B cell (primary cell): ENCODE measurements around the gene USP14. TPM values are rescaled to one million over a fixed set of nuclear protein-coding genes. Genes with fewer than 3 reads are reported as not detected.

Experiments
- ATAC-seq: fragments of 200-7000 bp; cut with Tn5 transposase; one replicate; pipeline ENCODE4 v1.10.0; 2021; ENCODE audit warnings: low read depth, mild to moderate bottlenecking, moderate number of reproducible peaks, moderate library complexity
- CTCF ChIA-PET: fragments of 350-600 bp; sonication (Branson Sonifier 250); formaldehyde crosslinking; loops from one replicate; lab custom pipeline; 2021; ENCODE audit warnings: antibody characterized with exemption, inconsistent platforms; lab: Charles Lee
- POLR2A ChIA-PET: fragments of 350-600 bp; sonication (Branson Sonifier 250); formaldehyde crosslinking; loops from one replicate; lab custom pipeline; 2021; ENCODE audit warnings: antibody characterized with exemption; lab: Charles Lee
- DNase-seq: peaks from one replicate; pipeline ENCODE4 v3.0.0; 2013
- H2AFZ ChIP-seq: 2 replicates; pipeline ENCODE4 v1.6.1; 2012; ENCODE audit warnings: mild to moderate bottlenecking, low read depth, low read length; ENCODE audit not compliant: insufficient read depth, poor library complexity, severe bottlenecking
- H3K27ac ChIP-seq, 2 donors: 1 replicate in 1 of 2; 2 replicates in 1 of 2; pipeline ENCODE4 v1.5.1; 2012 to 2013; ENCODE audit warnings: low read length in 2 of 2, mild to moderate bottlenecking in 2 of 2, moderate library complexity in 1 of 2
- H3K27me3 ChIP-seq, 4 experiments: fragments of 200-600 bp in 1 of 4; sonication (generic) in 1 of 4; replicated peaks in 1 of 4; 1 replicate in 2 of 4; 2 replicates in 2 of 4; pipeline versions ENCODE4 v1.6.1 to v1.7.0; 2013 to 2016; ENCODE audit warnings: low read length in 3 of 4, mild to moderate bottlenecking in 2 of 4, mixed read lengths in 1 of 4, moderate library complexity in 1 of 4; ENCODE audit not compliant: insufficient read depth in 4 of 4, control insufficient read depth in 3 of 4; ENCODE audit errors: control extremely low read depth in 1 of 4
- H3K36me3 ChIP-seq, 2 experiments: replicated peaks in 1 of 2; 1 replicate in 1 of 2; 2 replicates in 1 of 2; pipeline versions ENCODE4 v1.6.1 to v1.7.1; 2013; ENCODE audit warnings: low read length in 1 of 2; ENCODE audit not compliant: insufficient read depth in 2 of 2, control insufficient read depth in 1 of 2; ENCODE audit errors: control extremely low read depth in 1 of 2, extremely low read depth in 1 of 2
- H3K4me1 ChIP-seq, 2 donors: fragments of 200-600 bp in 1 of 2; sonication (generic) in 1 of 2; 1 replicate in 1 of 2; 2 replicates in 1 of 2; pipeline versions ENCODE4 v1.5.1 to v1.6.1; 2013 to 2017; ENCODE audit warnings: low read length in 2 of 2; ENCODE audit not compliant: control insufficient read depth in 2 of 2, insufficient read depth in 2 of 2
- H3K4me2 ChIP-seq: replicated peaks from 2 replicates; pipeline ENCODE3; 2012; ENCODE audit warnings: mild to moderate bottlenecking, low read depth, low read length; ENCODE audit not compliant: poor library complexity, severe bottlenecking
- H3K4me3 ChIP-seq, 5 experiments: fragments of 200-600 bp in 1 of 5; sonication (generic) in 1 of 5; 1 replicate in 3 of 5; 2 replicates in 2 of 5; pipeline versions ENCODE4 v1.5.1 to v1.7.0; 2011 to 2016; ENCODE audit warnings: low read length in 4 of 5, mild to moderate bottlenecking in 4 of 5, low read depth in 2 of 5, control low read depth in 1 of 5, moderate library complexity in 1 of 5; ENCODE audit not compliant: insufficient read depth in 1 of 5; ENCODE audit errors: control extremely low read depth in 1 of 5, extremely low read depth in 1 of 5
- H3K79me2 ChIP-seq: fragments of 200-600 bp; sonication (generic); one replicate; pipeline ENCODE4 v1.6.0; 2016; ENCODE audit warnings: low read length; ENCODE audit not compliant: control insufficient read depth, insufficient read depth
- H3K9ac ChIP-seq: fragments of 200-600 bp; sonication (generic); 2 replicates; pipeline ENCODE4 v1.6.1; 2017; ENCODE audit warnings: mild to moderate bottlenecking, low read length, moderate library complexity
- H3K9me3 ChIP-seq, 3 donors: one replicate each; pipeline versions ENCODE4 v1.6.1 to v1.7.1; 2013; ENCODE audit warnings: low read length in 2 of 3; ENCODE audit not compliant: control insufficient read depth in 2 of 3, insufficient read depth in 1 of 3; ENCODE audit errors: control extremely low read depth in 1 of 3
- H4K20me1 ChIP-seq: 2 replicates; pipeline ENCODE4 v1.6.0; 2012; ENCODE audit warnings: mild to moderate bottlenecking, low read length; ENCODE audit not compliant: insufficient read depth, control insufficient read depth, poor library complexity, severe bottlenecking
- H3K27ac Mint-ChIP-seq: one replicate; pipeline ENCODE4 v1.8.0; 2021; ENCODE audit warnings: mixed read lengths
- H3K27me3 Mint-ChIP-seq: one replicate; pipeline ENCODE4 v1.8.0; 2021; ENCODE audit warnings: mixed read lengths
- H3K4me1 Mint-ChIP-seq: one replicate; pipeline ENCODE4 v1.8.0; 2021; ENCODE audit warnings: mixed read lengths
- H3K4me3 Mint-ChIP-seq: one replicate; pipeline ENCODE4 v1.8.0; 2021; ENCODE audit warnings: mixed read lengths
- H3K9me3 Mint-ChIP-seq: one replicate; pipeline ENCODE4 v1.8.0; 2022; ENCODE audit warnings: mixed read lengths; ENCODE audit not compliant: insufficient read depth
- EZH2 ChIP-seq: IDR thresholded peaks from 2 replicates; pipeline ENCODE4 v1.6.1; 2012; ENCODE audit warnings: borderline replicate concordance, low read depth, mild to moderate bottlenecking, moderate library complexity, low read length; ENCODE audit not compliant: insufficient read depth, poor library complexity, severe bottlenecking
- WGBS: methylation state at CpG from one replicate; pipeline ENCODE4 v1.1.5; 2013; ENCODE audit warnings: missing lambda C conversion rate; ENCODE audit not compliant: insufficient coverage; 5-methylcytosine and 5-hydroxymethylcytosine counted together
- intact Hi-C: fragments of 100-400 bp; cut with micrococcal nuclease; formaldehyde crosslinking; loops from one replicate; pipeline ENCODE4 v1.10.0; 2022
- polyA plus RNA-seq: library from polyadenylated mRNA; depleted of rRNA; stranded (reverse); fragments of >200 nt; gene quantifications from 2 replicates; pipeline ENCODE4 v1.2.3, GENCODE V29; 2012
- total RNA-seq, 2 donors: library from RNA; stranded (reverse); fragments of 120-200 nt in 1 of 2; gene quantifications; 1 replicate in 1 of 2; 2 replicates in 1 of 2; pipeline versions ENCODE4 v1.2.3 to v1.2.4, GENCODE V29; 2013 to 2022
- TF ChIP-seq, protein P1 (sequence below): fragments of 200-600 bp; IDR thresholded peaks from one replicate; pipeline ENCODE4 v1.8.0; 2022; ENCODE audit warnings: antibody characterized with exemption, mild to moderate bottlenecking

Gene USP14
- total and polyA plus RNA-seq, 2 donors (not counting 1 experiment from before 2014, with no cell fraction given), result 6.0 to 38.9 TPM

DNA sequence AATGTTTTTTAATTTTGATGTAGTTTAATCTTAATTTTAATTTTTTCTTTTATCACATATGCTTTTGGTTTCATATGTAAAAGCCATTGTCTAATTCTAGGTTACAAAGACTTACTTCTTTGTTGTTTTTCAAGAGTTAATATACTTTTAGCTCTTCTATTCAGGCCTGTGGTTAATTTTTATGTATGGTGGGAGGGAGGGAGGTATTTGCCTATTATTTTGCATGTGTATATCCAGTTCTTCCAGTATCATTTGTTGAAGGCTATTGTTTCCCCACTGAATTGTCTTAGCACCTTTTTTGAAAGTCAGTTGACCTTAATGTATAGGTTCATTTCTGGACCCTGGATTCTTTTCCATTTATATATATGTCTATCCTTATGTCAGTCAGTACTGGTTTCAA is 23.4 kb downstream of the USP14 start:
- no peak overlapping the region for H2AFZ ChIP-seq
- ChIA-PET POLR2A (no interaction called here), CTCF (no interaction called here)
- peaks cover 7% of the 10 kb centered on the region for H3K79me2 ChIP-seq
- Mint-ChIP-seq H3K4me3 (no peak overlapping the region), H3K9me3 (no peaks in the 10 kb centered on the region), H3K27ac (no peak overlapping the region), H3K4me1 (peaks cover 7% of the 10 kb centered on the region), H3K27me3 (no peaks in the 10 kb centered on the region)
- ATAC-seq (no peak), DNase-seq (no peak)
- H3K9ac ChIP-seq, result no peak overlapping the region
- H3K27ac ChIP-seq, result no peak overlapping the region
- intact Hi-C loops, result no loop called here
- no peaks in the 10 kb centered on the region for H3K9me3 ChIP-seq
- H3K4me1 ChIP-seq, result no peaks in the 10 kb centered on the region
- H3K36me3 ChIP-seq, result peaks cover 9 to 16% of the 10 kb centered on the region in 2 experiments
- H3K4me3 ChIP-seq, result no peak overlapping the region
- TF ChIP-seq EZH2, result no peak
- TF ChIP-seq, protein P1, sequence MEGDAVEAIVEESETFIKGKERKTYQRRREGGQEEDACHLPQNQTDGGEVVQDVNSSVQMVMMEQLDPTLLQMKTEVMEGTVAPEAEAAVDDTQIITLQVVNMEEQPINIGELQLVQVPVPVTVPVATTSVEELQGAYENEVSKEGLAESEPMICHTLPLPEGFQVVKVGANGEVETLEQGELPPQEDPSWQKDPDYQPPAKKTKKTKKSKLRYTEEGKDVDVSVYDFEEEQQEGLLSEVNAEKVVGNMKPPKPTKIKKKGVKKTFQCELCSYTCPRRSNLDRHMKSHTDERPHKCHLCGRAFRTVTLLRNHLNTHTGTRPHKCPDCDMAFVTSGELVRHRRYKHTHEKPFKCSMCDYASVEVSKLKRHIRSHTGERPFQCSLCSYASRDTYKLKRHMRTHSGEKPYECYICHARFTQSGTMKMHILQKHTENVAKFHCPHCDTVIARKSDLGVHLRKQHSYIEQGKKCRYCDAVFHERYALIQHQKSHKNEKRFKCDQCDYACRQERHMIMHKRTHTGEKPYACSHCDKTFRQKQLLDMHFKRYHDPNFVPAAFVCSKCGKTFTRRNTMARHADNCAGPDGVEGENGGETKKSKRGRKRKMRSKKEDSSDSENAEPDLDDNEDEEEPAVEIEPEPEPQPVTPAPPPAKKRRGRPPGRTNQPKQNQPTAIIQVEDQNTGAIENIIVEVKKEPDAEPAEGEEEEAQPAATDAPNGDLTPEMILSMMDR, result no peak
- no peaks in the 10 kb centered on the region for H3K27me3 ChIP-seq
- H3K4me2 ChIP-seq, result no peak overlapping the region
- peaks cover 5% of the 10 kb centered on the region for H4K20me1 ChIP-seq

DNA sequence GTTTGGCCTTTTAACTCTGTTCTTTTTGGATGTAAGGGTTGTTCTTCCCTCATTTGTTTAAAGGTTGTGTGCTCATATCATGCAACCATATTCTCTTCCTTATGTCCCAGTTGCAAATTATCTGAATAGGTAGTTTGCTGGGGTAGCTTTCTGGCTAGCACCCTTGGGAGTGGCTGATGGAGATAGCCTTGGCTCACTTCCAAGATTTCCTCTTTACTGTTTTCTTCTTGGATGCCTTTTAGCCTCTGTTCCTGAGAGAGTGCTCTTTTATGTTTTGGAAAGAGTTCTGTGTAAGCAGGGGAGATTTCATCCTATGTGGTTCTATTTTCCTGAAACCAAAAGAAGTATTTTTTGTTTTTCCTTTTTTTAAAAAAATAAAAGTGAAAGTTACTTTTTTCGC is 25.4 kb downstream of the USP14 start:
- no CpG with 5 or more reads among the region's 1 CpG for WGBS
- H3K27me3 ChIP-seq, result no peaks in the 10 kb centered on the region
- POLR2A ChIA-PET, result no interaction called here
- Mint-ChIP-seq H3K27ac (no peak overlapping the region), H3K4me1 (peaks cover 6% of the 10 kb centered on the region), H3K9me3 (no peaks in the 10 kb centered on the region), H3K27me3 (no peaks in the 10 kb centered on the region), H3K4me3 (no peak overlapping the region)
- peaks cover 5% of the 10 kb centered on the region for H4K20me1 ChIP-seq
- H3K4me3 ChIP-seq, result no peak overlapping the region
- no peak overlapping the region for H3K4me2 ChIP-seq
- H2AFZ ChIP-seq, result no peak overlapping the region
- intact Hi-C loops, result no loop called here
- H3K9me3 ChIP-seq, result no peaks in the 10 kb centered on the region
- no peak overlapping the region for H3K27ac ChIP-seq
- DNase-seq (no peak), ATAC-seq (no peak)
- CTCF ChIA-PET, result no interaction called here
- no peaks in the 10 kb centered on the region for H3K4me1 ChIP-seq
- TF ChIP-seq, protein P1, result no peak
- no peak for TF ChIP-seq EZH2
- no peak overlapping the region for H3K9ac ChIP-seq
- H3K79me2 ChIP-seq, result peaks cover 8% of the 10 kb centered on the region
- peaks cover 7 to 16% of the 10 kb centered on the region in 2 experiments for H3K36me3 ChIP-seq
